Gastrocnemius medialis (tissue), 4 donors: ENCODE results near the gene SUGCT. TPM values are rescaled to one million over a fixed set of nuclear protein-coding genes. Genes with fewer than 3 reads are reported as not detected.

ENCODE experiments used
- ATAC-seq, 2 donors: fragments of 150-250 bp; one replicate each; pipeline ENCODE4 v1.9.1; 2016
- DNase-seq, 2 donors: peaks; one replicate each; pipeline ENCODE4 v3.0.0-alpha.2; 2019
- H3K27ac ChIP-seq, 4 donors: fragments of 200-600 bp; sonication (generic); 1 replicate in 1 of 4; 2 replicates in 3 of 4; pipeline ENCODE4 v1.5.1; 2016 to 2018; ENCODE audit warnings: mild to moderate bottlenecking in 2 of 4, moderate library complexity in 1 of 4
- H3K27me3 ChIP-seq, 3 donors: fragments of 200-600 bp; sonication (generic) in 2 of 3; 1 replicate in 1 of 3; 2 replicates in 2 of 3; pipeline versions ENCODE4 v1.5.1 to v1.6.0; 2016 to 2019; ENCODE audit warnings: mild to moderate bottlenecking in 1 of 3, moderate library complexity in 1 of 3
- H3K36me3 ChIP-seq, 2 donors: fragments of 200-600 bp; sonication (generic) in 1 of 2; one replicate each; pipeline ENCODE4 v1.5.1; 2017 to 2018
- H3K4me1 ChIP-seq, 2 donors: fragments of 200-600 bp; sonication (generic) in 1 of 2; one replicate each; pipeline ENCODE4 v1.5.1; 2016 to 2017; ENCODE audit warnings: mild to moderate bottlenecking in 2 of 2
- H3K4me3 ChIP-seq, 4 donors: fragments of 200-600 bp; sonication (generic) in 3 of 4; 1 replicate in 1 of 4; 2 replicates in 3 of 4; pipeline ENCODE4 v1.5.1; 2016 to 2019; ENCODE audit warnings: mild to moderate bottlenecking in 2 of 4
- H3K9me3 ChIP-seq, 3 donors: fragments of 200-600 bp; sonication (generic) in 2 of 3; 1 replicate in 1 of 3; 2 replicates in 2 of 3; pipeline ENCODE4 v1.5.1; 2016 to 2019
- CTCF ChIP-seq, 5 experiments: fragments of 450-650 bp in 3 of 5; fragments of 200-600 bp in 2 of 5; sonication (generic) in 2 of 5; IDR thresholded peaks in 4 of 5; conservative IDR thresholded peaks in 1 of 5; 1 replicate in 4 of 5; 2 replicates in 1 of 5; pipeline ENCODE4 v1.5.1; 2016 to 2019; ENCODE audit warnings: antibody characterized with exemption in 5 of 5, mild to moderate bottlenecking in 3 of 5, moderate library complexity in 3 of 5
- POLR2A ChIP-seq, 2 donors: fragments of 450-650 bp; IDR thresholded peaks; one replicate each; pipeline ENCODE4 v1.6.1; 2017; ENCODE audit warnings: antibody characterized with exemption in 2 of 2, mild to moderate bottlenecking in 2 of 2, moderate library complexity in 2 of 2
- in situ Hi-C, 4 donors: fragments of 200-750 bp; cut with MboI; loops; one replicate each; pipeline versions ENCODE4 v1.15.0 to v1.8.0; 2017; ENCODE audit warnings: low sequenced_read_pairs in 4 of 4
- intact Hi-C: fragments of 100-400 bp; cut with DNase I; formaldehyde crosslinking; loops from one replicate; pipeline ENCODE4 v1.15.1; 2023; ENCODE audit warnings: low total_unique reads
- total RNA-seq, 4 donors: library from RNA; depleted of rRNA; stranded (reverse); fragments of >200 nt; gene quantifications; one replicate each; pipeline versions ENCODE4 v1.1.0 to v1.2.3, GENCODE V29; 2016

Gene SUGCT
- total RNA-seq, 4 donors from 2014 or later = 2.3 to 3.5 (median 2.9) TPM

GRCh38 chr7:40199076-40199802, 64.4 kb downstream of the SUGCT start:
- in situ Hi-C loops = no loop called here
- intact Hi-C loops = no loop called here
- Histone ChIP-seq H3K27ac (no peak overlapping the region), H3K27me3 (no peaks in the 10 kb centered on the region), H3K4me3 (no peak overlapping the region), H3K36me3 (no peaks in the 10 kb centered on the region), H3K9me3 (no peaks in the 10 kb centered on the region), H3K4me1 (no peaks in the 10 kb centered on the region)
- ATAC-seq (peak; percentile 61 to 77), DNase-seq (no peak)
- TF ChIP-seq POLR2A (IDR thresholded peaks at IDR 0.05) = no peak
- no peak for TF ChIP-seq CTCF (IDR thresholded peaks at IDR 0.05 in 4 of 5, conservative IDR thresholded peaks at IDR 0.05 in 1 of 5)

DNA sequence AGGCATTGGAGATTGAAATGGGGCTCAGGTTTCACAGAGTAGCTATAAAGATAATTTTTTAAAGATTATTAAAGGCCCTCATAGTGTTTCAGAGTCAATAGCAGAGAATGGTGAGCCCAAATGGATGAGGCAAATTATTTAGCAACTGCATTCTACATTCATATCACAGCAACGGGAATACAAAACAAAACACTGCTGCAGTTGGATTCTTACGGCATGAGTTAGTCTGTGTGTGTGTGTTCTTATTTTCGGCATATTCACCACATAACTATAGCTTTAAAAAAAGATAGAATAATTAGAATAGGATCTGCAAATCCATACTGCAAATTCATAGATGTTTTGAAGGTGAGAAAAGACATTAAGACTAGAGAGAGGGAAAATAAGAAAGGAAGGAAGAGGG, 66.0 kb downstream of the SUGCT start:
- ATAC-seq (no peak), DNase-seq (no peak)
- in situ Hi-C loops (no loop called here), intact Hi-C loops (no loop called here)
- Histone ChIP-seq H3K9me3 (no peaks in the 10 kb centered on the region), H3K36me3 (no peaks in the 10 kb centered on the region), H3K27me3 (no peaks in the 10 kb centered on the region), H3K4me3 (no peak overlapping the region), H3K27ac (no peak overlapping the region), H3K4me1 (no peaks in the 10 kb centered on the region)
- TF ChIP-seq CTCF (IDR thresholded peaks at IDR 0.05 in 4 of 5, conservative IDR thresholded peaks at IDR 0.05 in 1 of 5) = no peak
- TF ChIP-seq POLR2A (IDR thresholded peaks at IDR 0.05) = no peak

GRCh38 chr7:40202851-40203250, 68.0 kb downstream of the SUGCT start:
- ATAC-seq = no peak
- Histone ChIP-seq H3K4me3 (no peak overlapping the region), H3K27me3 (no peaks in the 10 kb centered on the region), H3K27ac (no peak overlapping the region), H3K4me1 (no peaks in the 10 kb centered on the region), H3K36me3 (no peaks in the 10 kb centered on the region), H3K9me3 (no peaks in the 10 kb centered on the region)
- intact Hi-C loops (no loop called here), in situ Hi-C loops (no loop called here)
- no peak for TF ChIP-seq CTCF (IDR thresholded peaks at IDR 0.05 in 4 of 5, conservative IDR thresholded peaks at IDR 0.05 in 1 of 5)
- no peak for TF ChIP-seq POLR2A (IDR thresholded peaks at IDR 0.05)
- DNase-seq = no peak

GRCh38 chr7:40204581-40204980, 69.8 kb downstream of the SUGCT start:
- no peak for DNase-seq
- ATAC-seq = no peak
- no peaks in the 10 kb centered on the region for H3K9me3 ChIP-seq
- no peaks in the 10 kb centered on the region for H3K4me1 ChIP-seq
- no peak overlapping the region for H3K4me3 ChIP-seq
- intact Hi-C loops = no loop called here
- TF ChIP-seq CTCF (IDR thresholded peaks at IDR 0.05 in 4 of 5, conservative IDR thresholded peaks at IDR 0.05 in 1 of 5) (no peak), POLR2A (IDR thresholded peaks at IDR 0.05) (no peak)
- no peaks in the 10 kb centered on the region for H3K36me3 ChIP-seq
- in situ Hi-C loops = no loop called here
- no peak overlapping the region for H3K27ac ChIP-seq
- no peaks in the 10 kb centered on the region for H3K27me3 ChIP-seq

DNA sequence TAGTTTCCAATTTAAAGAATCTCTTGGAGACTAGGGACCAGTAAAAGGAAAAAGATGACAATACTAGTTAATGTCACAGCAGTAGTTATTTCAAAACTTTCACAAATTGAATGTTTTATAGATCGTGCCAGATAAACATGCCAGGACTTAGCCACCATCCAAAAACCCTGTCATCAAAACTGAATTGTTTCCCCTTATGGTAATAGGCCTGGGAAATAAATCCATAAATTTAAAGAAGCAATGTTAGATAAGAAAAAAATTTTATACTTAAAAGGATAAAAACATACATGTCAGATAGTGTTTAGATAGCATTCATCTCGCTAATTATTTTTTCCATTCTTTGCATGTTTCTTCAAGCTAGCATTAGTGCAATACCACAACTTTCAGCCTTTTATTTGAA, 71.2 kb downstream of the SUGCT start:
- no peaks in the 10 kb centered on the region for H3K4me1 ChIP-seq
- H3K27me3 ChIP-seq = no peaks in the 10 kb centered on the region
- TF ChIP-seq CTCF (IDR thresholded peaks at IDR 0.05 in 4 of 5, conservative IDR thresholded peaks at IDR 0.05 in 1 of 5) = no peak
- TF ChIP-seq POLR2A (IDR thresholded peaks at IDR 0.05) = no peak
- intact Hi-C loops (no loop called here), in situ Hi-C loops (no loop called here)
- ATAC-seq (no peak), DNase-seq (no peak)
- no peaks in the 10 kb centered on the region for H3K9me3 ChIP-seq
- no peak overlapping the region for H3K4me3 ChIP-seq
- no peaks in the 10 kb centered on the region for H3K36me3 ChIP-seq
- H3K27ac ChIP-seq = no peak overlapping the region
